Adrenal gland (tissue), 12 donors: ENCODE measurements around the gene FGFRL1. TPM values are rescaled to one million over a fixed set of nuclear protein-coding genes. Genes with fewer than 3 reads are reported as not detected.
"Not testable (repeated sequence)": the region's sequence is repeated elsewhere in the genome, so short reads cannot be mapped to it uniquely, and the experiment has no call there.

Source experiments
- DNase-seq, 7 donors: peaks; one replicate each; pipeline ENCODE4 v3.0.0-alpha.2; 2019 to 2020
- H3K27ac ChIP-seq, 5 donors: fragments of 200-600 bp; sonication (generic) in 4 of 5; 1 replicate in 3 of 5; 2 replicates in 2 of 5; pipeline versions ENCODE4 v1.5.1 to v1.8.0; 2016 to 2020; ENCODE audit warnings: mild to moderate bottlenecking in 1 of 5
- H3K27me3 ChIP-seq: fragments of 200-600 bp; 2 replicates; pipeline ENCODE4 v1.8.0; 2021
- H3K36me3 ChIP-seq, 2 donors: fragments of 200-600 bp; replicated peaks in 1 of 2; 1 replicate in 1 of 2; 2 replicates in 1 of 2; pipeline versions ENCODE4 v1.5.1 to v1.8.0; 2018 to 2022
- H3K4me1 ChIP-seq, 2 donors: fragments of 200-600 bp; replicated peaks in 1 of 2; 1 replicate in 1 of 2; 2 replicates in 1 of 2; pipeline versions ENCODE4 v1.5.1 to v1.8.0; 2018 to 2021
- H3K4me3 ChIP-seq, 4 donors: fragments of 200-600 bp; sonication (generic) in 3 of 4; one replicate each; pipeline ENCODE4 v1.5.1; 2016 to 2018
- H3K9me3 ChIP-seq, 3 donors: fragments of 200-600 bp; sonication (generic) in 1 of 3; replicated peaks in 1 of 3; 1 replicate in 2 of 3; 2 replicates in 1 of 3; pipeline versions ENCODE4 v1.5.1 to v1.8.0; 2016 to 2021
- POLR2A ChIP-seq, 2 donors: fragments of 450-650 bp; IDR thresholded peaks; one replicate each; pipeline ENCODE4 v1.6.1; 2017; ENCODE audit warnings: antibody characterized with exemption in 2 of 2, mild to moderate bottlenecking in 2 of 2, moderate library complexity in 1 of 2
- WGBS, 4 donors: extraction: QIAGEN DNeasy Blood & Tissue Kit in 2 of 4; methylation state at CpG; one replicate each; pipeline versions ENCODE4 v1.1.5 to v1.1.7; 2013 to 2017; 5-methylcytosine and 5-hydroxymethylcytosine counted together
- intact Hi-C, 2 donors: fragments of 100-400 bp; cut with DNase I; formaldehyde crosslinking; loops; one replicate each; pipeline versions ENCODE4 v1.14.1 to v1.15.0; 2022 to 2023
- polyA plus RNA-seq, 3 donors: library from polyadenylated mRNA; stranded (reverse); fragments of 200-250 nt in 2 of 3; fragments of 350-450 nt in 1 of 3; fragmentation: Illumina TruSeq in 1 of 3; extraction: RNeasy Lipid Tissue Mini Kit (QIAGEN cat#74804) in 1 of 3; gene quantifications; one replicate each; pipeline ENCODE4 v1.2.3, GENCODE V29; 2013 to 2014
- total RNA-seq, 9 donors: library from RNA; depleted of rRNA in 4 of 9; stranded (reverse); fragments of >200 nt in 4 of 9; fragments of 120-200 nt in 1 of 9; fragmentation: NEBNext Ultra II Directional in 1 of 9; extraction: Animal tissue kit (Norgen Biotek cat#: 25700) in 1 of 9; gene quantifications; one replicate each; pipeline versions ENCODE4 v1.1.0 to v1.2.4, GENCODE V29; 2013 to 2023
- TF ChIP-seq, protein P1 (sequence below), 6 experiments: fragments of 450-650 bp in 4 of 6; fragments of 200-600 bp in 2 of 6; sonication (generic) in 1 of 6; IDR thresholded peaks; 1 replicate in 5 of 6; 2 replicates in 1 of 6; pipeline versions ENCODE4 v1.5.1 to v1.8.0; 2016 to 2021; ENCODE audit warnings: antibody characterized with exemption in 6 of 6, mild to moderate bottlenecking in 2 of 6, moderate library complexity in 1 of 6
- donor health status: healthy with polysubstance abuse.
- donor health status: Bipolar disorder and iron deficiency.
- donor health status: DM: yes; HTN: yes; CAD: no.
- donor health status: DM: no; HTN: no; CAD: no.
- donor health status: DM: no; HTN: no; CAD: no.
- donor health status: DM: yes; HTN: yes; CAD: no.

FGFRL1 gene
- total and polyA plus RNA-seq, 12 donors, result 24.4 to 274 (median 77.8) TPM

DNA sequence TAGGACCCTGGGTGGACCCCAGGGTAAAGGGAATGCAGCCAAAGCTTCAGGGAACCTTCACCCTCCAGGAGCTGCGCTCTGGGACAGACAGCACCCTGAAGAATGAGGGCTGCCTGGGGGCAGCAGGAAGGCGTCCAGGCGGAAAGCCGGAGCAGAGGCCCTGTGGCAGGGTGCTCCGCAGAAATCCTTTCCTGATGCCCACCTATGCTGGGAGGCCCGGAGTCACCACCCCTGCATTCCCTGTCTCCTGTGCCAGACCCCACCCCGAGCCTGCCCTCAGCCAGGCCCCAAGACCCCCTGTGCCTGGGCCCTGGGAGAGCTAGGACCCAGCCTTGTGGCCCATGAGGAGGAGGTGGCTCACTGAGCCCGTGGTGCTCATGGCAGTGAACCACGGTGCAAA lies 36.8 kb upstream of the FGFRL1 start:
- no peaks in the 10 kb centered on the region for H3K9me3 ChIP-seq
- no peaks in the 10 kb centered on the region for H3K27me3 ChIP-seq
- no peak for TF ChIP-seq POLR2A (IDR thresholded peaks at IDR 0.05)
- TF ChIP-seq, protein P1, sequence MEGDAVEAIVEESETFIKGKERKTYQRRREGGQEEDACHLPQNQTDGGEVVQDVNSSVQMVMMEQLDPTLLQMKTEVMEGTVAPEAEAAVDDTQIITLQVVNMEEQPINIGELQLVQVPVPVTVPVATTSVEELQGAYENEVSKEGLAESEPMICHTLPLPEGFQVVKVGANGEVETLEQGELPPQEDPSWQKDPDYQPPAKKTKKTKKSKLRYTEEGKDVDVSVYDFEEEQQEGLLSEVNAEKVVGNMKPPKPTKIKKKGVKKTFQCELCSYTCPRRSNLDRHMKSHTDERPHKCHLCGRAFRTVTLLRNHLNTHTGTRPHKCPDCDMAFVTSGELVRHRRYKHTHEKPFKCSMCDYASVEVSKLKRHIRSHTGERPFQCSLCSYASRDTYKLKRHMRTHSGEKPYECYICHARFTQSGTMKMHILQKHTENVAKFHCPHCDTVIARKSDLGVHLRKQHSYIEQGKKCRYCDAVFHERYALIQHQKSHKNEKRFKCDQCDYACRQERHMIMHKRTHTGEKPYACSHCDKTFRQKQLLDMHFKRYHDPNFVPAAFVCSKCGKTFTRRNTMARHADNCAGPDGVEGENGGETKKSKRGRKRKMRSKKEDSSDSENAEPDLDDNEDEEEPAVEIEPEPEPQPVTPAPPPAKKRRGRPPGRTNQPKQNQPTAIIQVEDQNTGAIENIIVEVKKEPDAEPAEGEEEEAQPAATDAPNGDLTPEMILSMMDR (IDR thresholded peaks at IDR 0.05), result no peak
- no peaks in the 10 kb centered on the region for H3K36me3 ChIP-seq
- H3K27ac ChIP-seq, result no peak overlapping the region
- no peak for DNase-seq
- intact Hi-C loops, result no loop called here
- peaks cover 13 to 22% of the 10 kb centered on the region in 2 donors for H3K4me1 ChIP-seq
- no peak overlapping the region for H3K4me3 ChIP-seq
- WGBS, 4 donors, result 94 to 97% (median 97%) methylated on average over 2 to 9 of the region's 9 CpGs

GRCh38 chr4:976016-976415 lies 35.4 kb upstream of the FGFRL1 start:
- H3K4me3 ChIP-seq, H3K36me3 ChIP-seq, H3K27me3 ChIP-seq, H3K9me3 ChIP-seq, H3K27ac ChIP-seq, intact Hi-C loops, DNase-seq: not testable (repeated sequence)
- 94 to 99% (median 96%) methylated on average over 5 to 23 of the region's 25 CpGs; no CpG with 5 or more reads in 1 of the 4 donors for WGBS, 4 donors
- H3K4me1 ChIP-seq, result peaks cover 13 to 22% of the 10 kb centered on the region in 2 donors

DNA sequence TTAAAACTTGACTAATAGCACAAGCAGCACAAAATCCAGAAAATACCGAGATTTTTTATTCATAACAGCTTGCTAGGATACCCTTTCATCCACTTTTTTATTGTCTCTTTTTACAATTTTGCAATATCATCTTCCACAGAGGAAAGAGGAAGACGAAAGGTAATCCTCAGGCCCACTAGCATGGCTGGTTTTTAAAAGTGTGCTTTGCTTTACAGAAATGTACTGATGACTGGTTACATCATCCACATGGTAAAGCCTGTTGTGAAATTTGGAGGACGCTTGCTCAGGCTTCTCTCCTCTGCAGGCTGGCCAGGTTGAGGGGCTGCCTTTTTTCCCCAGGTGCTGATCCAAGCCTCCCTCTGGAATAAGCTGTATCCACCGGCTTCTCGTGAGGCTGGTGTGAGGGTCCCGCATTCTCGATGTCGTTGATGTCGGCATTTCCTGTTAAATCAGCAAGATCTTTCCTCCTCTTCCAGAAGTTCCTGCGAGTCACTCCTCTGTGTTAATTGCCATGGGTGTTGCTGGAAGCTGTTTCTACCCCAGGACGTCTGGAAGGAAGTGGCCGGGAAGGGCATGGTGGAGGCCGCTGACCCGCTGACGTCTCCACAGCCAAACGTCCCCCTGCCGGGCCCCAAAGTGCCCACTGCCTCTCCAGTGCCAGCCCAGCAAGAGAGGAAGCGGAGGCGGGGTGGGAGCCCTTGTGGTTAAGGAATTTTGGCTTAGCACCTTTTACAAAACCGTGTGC lies 32.3 kb upstream of the FGFRL1 start:
- TF ChIP-seq, protein P1 (IDR thresholded peaks at IDR 0.05), result no peak
- no peak for TF ChIP-seq POLR2A (IDR thresholded peaks at IDR 0.05)
- Histone ChIP-seq H3K4me3 (no peak overlapping the region), H3K4me1 (no peaks in the 10 kb centered on the region), H3K27ac (peak overlapping the region in 1 of 5 donors; percentile 45), H3K27me3 (no peaks in the 10 kb centered on the region), H3K36me3 (no peaks in the 10 kb centered on the region), H3K9me3 (no peaks in the 10 kb centered on the region)
- intact Hi-C loops, result no loop called here
- DNase-seq, result no peak
- 58 to 65% (median 60%) methylated on average over 19 to 20 of the region's 20 CpGs for WGBS, 4 donors

DNA sequence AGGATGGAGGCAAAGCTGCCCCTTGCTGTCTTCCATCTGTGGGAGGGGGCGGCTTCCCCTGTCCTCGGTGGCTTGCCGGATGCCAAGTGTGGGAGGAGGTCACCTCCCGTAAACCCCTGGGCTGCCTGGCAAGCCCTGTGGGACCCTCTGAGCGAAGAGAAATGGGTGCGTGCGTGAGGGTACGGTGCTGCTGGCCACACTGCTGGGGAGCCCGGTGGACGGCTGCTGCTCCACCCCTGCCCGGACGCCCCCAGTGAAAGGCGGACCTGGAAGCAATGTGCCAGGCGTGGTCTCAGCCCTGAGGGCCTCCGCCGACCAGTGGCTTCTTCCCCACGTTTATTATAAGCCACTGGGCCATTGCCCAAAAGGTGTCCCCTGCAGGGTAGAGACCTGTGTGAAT lies 29.1 kb upstream of the FGFRL1 start:
- TF ChIP-seq POLR2A (IDR thresholded peaks at IDR 0.05), result no peak
- TF ChIP-seq, protein P1 (IDR thresholded peaks at IDR 0.05), result no peak
- Histone ChIP-seq H3K27me3 (no peaks in the 10 kb centered on the region), H3K4me3 (no peak overlapping the region), H3K9me3 (no peaks in the 10 kb centered on the region), H3K4me1 (peaks cover 8 to 20% of the 10 kb centered on the region in 2 donors), H3K27ac (no peak overlapping the region), H3K36me3 (no peaks in the 10 kb centered on the region)
- no peak for DNase-seq
- 91 to 96% (median 94%) methylated on average over 14 to 17 of the region's 17 CpGs for WGBS, 4 donors
- intact Hi-C loops, result no loop called here

GRCh38 chr4:982814-983213 lies 28.6 kb upstream of the FGFRL1 start:
- WGBS, 4 donors, result 94 to 97% (median 94%) methylated on average over 15 of the region's 15 CpGs
- Histone ChIP-seq H3K4me1 (peaks cover 11 to 25% of the 10 kb centered on the region in 2 donors), H3K27ac (no peak overlapping the region), H3K4me3 (no peak overlapping the region), H3K36me3 (no peaks in the 10 kb centered on the region), H3K27me3 (no peaks in the 10 kb centered on the region), H3K9me3 (no peaks in the 10 kb centered on the region)
- intact Hi-C loops, result no loop called here
- DNase-seq, result no peak
- TF ChIP-seq POLR2A (IDR thresholded peaks at IDR 0.05), result no peak
- TF ChIP-seq, protein P1 (IDR thresholded peaks at IDR 0.05), result no peak
